H1 (cell line): ENCODE results near the gene DLG5. TPM values are rescaled to one million over a fixed set of nuclear protein-coding genes. Genes with fewer than 3 reads are reported as not detected.

Source experiments
- CTCF ChIA-PET: fragments of 300-600 bp; sonication (Branson Sonifier 250); formaldehyde crosslinking; loops from one replicate; lab custom pipeline; 2021; ENCODE audit not compliant: partially characterized antibody; lab: Charles Lee
- POLR2A ChIA-PET: fragments of 300-600 bp; sonication (Branson Sonifier 250); formaldehyde crosslinking; loops from one replicate; lab custom pipeline; 2021; ENCODE audit warnings: inconsistent platforms; ENCODE audit not compliant: partially characterized antibody; lab: Charles Lee
- DNase-seq, 2 experiments: peaks; one replicate each; pipeline versions ENCODE4 v3.0.0 to v3.0.0-alpha.2; 2010 to 2022; ENCODE audit warnings: low spot score in 2 of 2, low read depth in 1 of 2, mixed read lengths in 1 of 2
- FAIRE-seq: peaks from 2 replicates; lab custom pipeline; 2011; peaks lifted over from hg19 to GRCh38; lab: Jason Lieb, UNC
- H2AFZ ChIP-seq: 2 replicates; pipeline ENCODE4 v1.8.1; 2012; ENCODE audit warnings: low read length, inconsistent platforms
- H2AK5ac ChIP-seq: 2 replicates; pipeline ENCODE4 v1.6.1; 2013; ENCODE audit warnings: low read depth, low read length
- H2BK120ac ChIP-seq: replicated peaks from 2 replicates; pipeline ENCODE3; 2013; ENCODE audit warnings: low read depth, low read length, inconsistent platforms
- H2BK12ac ChIP-seq: 2 replicates; pipeline ENCODE4 v1.6.1; 2013; ENCODE audit warnings: low read depth, low read length
- H2BK15ac ChIP-seq: 2 replicates; pipeline ENCODE4 v1.6.1; 2013; ENCODE audit warnings: low read length
- H2BK20ac ChIP-seq: 2 replicates; pipeline ENCODE4 v1.6.1; 2013; ENCODE audit warnings: low read length
- H2BK5ac ChIP-seq: 2 replicates; pipeline ENCODE4 v1.6.1; 2013; ENCODE audit warnings: low read depth, low read length
- H3K14ac ChIP-seq: 2 replicates; pipeline ENCODE4 v1.6.1; 2013; ENCODE audit warnings: inconsistent platforms; ENCODE audit not compliant: insufficient read length
- H3K18ac ChIP-seq: 2 replicates; pipeline ENCODE4 v1.6.1; 2013; ENCODE audit warnings: low read length; ENCODE audit errors: extremely low read depth
- H3K23ac ChIP-seq: 2 replicates; pipeline ENCODE4 v1.6.1; 2013; ENCODE audit warnings: inconsistent platforms; ENCODE audit not compliant: insufficient read length
- H3K23me2 ChIP-seq: 2 replicates; pipeline ENCODE4 v1.6.1; 2013; ENCODE audit warnings: low read depth, low read length
- H3K27ac ChIP-seq: 2 replicates; pipeline ENCODE4 v1.6.1; 2011; ENCODE audit warnings: low read depth, low read length, inconsistent platforms
- H3K27me3 ChIP-seq, 4 experiments: replicated peaks in 1 of 4; 1 replicate in 1 of 4; 2 replicates in 3 of 4; pipeline versions ENCODE4 v1.6.1 to v1.8.1; 2011 to 2013; ENCODE audit warnings: low read length in 3 of 4, mild to moderate bottlenecking in 3 of 4, inconsistent platforms in 2 of 4, mixed read lengths in 2 of 4, moderate library complexity in 1 of 4; ENCODE audit not compliant: control insufficient read depth in 3 of 4, insufficient read depth in 3 of 4; ENCODE audit errors: extremely low read depth in 1 of 4
- H3K36me3 ChIP-seq, 4 experiments: 2 replicates each; pipeline versions ENCODE4 v1.6.1 to v1.8.1; 2011 to 2013; ENCODE audit warnings: mild to moderate bottlenecking in 4 of 4, low read length in 3 of 4, moderate library complexity in 2 of 4, control low read depth in 1 of 4, inconsistent platforms in 1 of 4; ENCODE audit not compliant: insufficient read depth in 4 of 4, control insufficient read depth in 2 of 4
- H3K4ac ChIP-seq: replicated peaks from 2 replicates; pipeline ENCODE3; 2013; ENCODE audit warnings: low read length, low read depth, mixed read lengths, inconsistent platforms; ENCODE audit not compliant: insufficient read length
- H3K4me1 ChIP-seq, 4 experiments: replicated peaks in 1 of 4; 1 replicate in 1 of 4; 2 replicates in 3 of 4; pipeline versions ENCODE4 v1.6.1 to v1.8.1; 2011 to 2013; ENCODE audit warnings: low read length in 3 of 4, inconsistent platforms in 2 of 4, mixed read lengths in 1 of 4; ENCODE audit not compliant: insufficient read depth in 4 of 4, control insufficient read depth in 3 of 4
- H3K4me2 ChIP-seq, 2 experiments: 2 replicates each; pipeline versions ENCODE4 v1.6.1 to v1.8.1; 2011 to 2013; ENCODE audit warnings: low read depth in 2 of 2, low read length in 2 of 2, control low read depth in 1 of 2, inconsistent platforms in 1 of 2, mild to moderate bottlenecking in 1 of 2; ENCODE audit not compliant: insufficient read depth in 1 of 2
- H3K4me3 ChIP-seq, 4 experiments: fragments of 200-600, 300-600 bp in 1 of 4; sonication (generic), shearing (Covaris generic), sonication (Bioruptor Twin) in 1 of 4; 2 replicates each; pipeline versions ENCODE4 v1.5.1 to v1.8.1; 2011 to 2016; ENCODE audit warnings: low read length in 4 of 4, low read depth in 3 of 4, control low read depth in 2 of 4, inconsistent platforms in 2 of 4, mild to moderate bottlenecking in 2 of 4, mixed read lengths in 1 of 4, moderate library complexity in 1 of 4; ENCODE audit not compliant: insufficient read depth in 2 of 4; ENCODE audit errors: extremely low read depth in 1 of 4
- H3K56ac ChIP-seq: replicated peaks from 2 replicates; pipeline ENCODE3; 2013; ENCODE audit warnings: low read depth, mild to moderate bottlenecking, mixed read lengths, low read length, inconsistent platforms; ENCODE audit not compliant: insufficient read length
- H3K79me1 ChIP-seq: 2 replicates; pipeline ENCODE4 v1.6.1; 2013; ENCODE audit warnings: low read depth, low read length, control low read depth
- H3K79me2 ChIP-seq, 2 experiments: 2 replicates each; pipeline versions ENCODE4 v1.6.1 to v1.8.1; 2012 to 2013; ENCODE audit warnings: low read length in 2 of 2, mild to moderate bottlenecking in 2 of 2, inconsistent platforms in 1 of 2; ENCODE audit not compliant: insufficient read depth in 2 of 2, control insufficient read depth in 1 of 2
- H3K9ac ChIP-seq, 4 experiments: replicated peaks in 1 of 4; 1 replicate in 1 of 4; 2 replicates in 3 of 4; pipeline versions ENCODE4 v1.6.1 to v1.8.1; 2011 to 2013; ENCODE audit warnings: low read depth in 3 of 4, low read length in 3 of 4, control low read depth in 2 of 4, mild to moderate bottlenecking in 2 of 4, moderate library complexity in 2 of 4, inconsistent platforms in 1 of 4; ENCODE audit errors: extremely low read depth in 1 of 4
- H3K9me3 ChIP-seq, 2 experiments: 2 replicates each; pipeline versions ENCODE4 v1.6.1 to v1.8.1; 2012 to 2013; ENCODE audit warnings: mild to moderate bottlenecking in 2 of 2, moderate library complexity in 2 of 2, control low read depth in 1 of 2, inconsistent platforms in 1 of 2, low read depth in 1 of 2, low read length in 1 of 2, mixed read lengths in 1 of 2; ENCODE audit not compliant: insufficient read depth in 2 of 2
- H4K20me1 ChIP-seq, 2 experiments: replicated peaks in 1 of 2; 2 replicates each; pipeline versions ENCODE3 to v1.8.1; 2011 to 2013; ENCODE audit warnings: inconsistent platforms in 2 of 2, low read length in 2 of 2, mild to moderate bottlenecking in 1 of 2; ENCODE audit not compliant: insufficient read depth in 2 of 2, control insufficient read depth in 1 of 2
- H4K5ac ChIP-seq: 2 replicates; pipeline ENCODE4 v1.6.1; 2013; ENCODE audit warnings: low read length, low read depth, mixed read lengths, inconsistent platforms; ENCODE audit not compliant: insufficient read length
- H4K8ac ChIP-seq: 2 replicates; pipeline ENCODE4 v1.8.0; 2013; ENCODE audit warnings: mild to moderate bottlenecking, moderate library complexity, low read length, inconsistent platforms; ENCODE audit not compliant: insufficient read depth; ENCODE audit errors: extremely low read depth
- H4K91ac ChIP-seq: replicated peaks from 2 replicates; pipeline ENCODE3; 2013; ENCODE audit warnings: low read length, mixed read lengths, inconsistent platforms; ENCODE audit not compliant: insufficient read length
- CEBPB ChIP-seq: IDR thresholded peaks from 2 replicates; pipeline ENCODE4 v1.6.1; 2012; ENCODE audit warnings: low read depth, low read length
- FOSL1 ChIP-seq: IDR thresholded peaks from 2 replicates; pipeline ENCODE4 v1.6.1; 2011; ENCODE audit warnings: mild to moderate bottlenecking, low read depth, low read length, moderate library complexity; ENCODE audit not compliant: insufficient read depth
- NRF1 ChIP-seq: IDR thresholded peaks from 2 replicates; pipeline ENCODE4 v1.6.1; 2011; ENCODE audit warnings: mild to moderate bottlenecking, low read depth, low read length, improper control_type of control experiment
- TAF1 ChIP-seq: IDR thresholded peaks from 2 replicates; pipeline ENCODE4 v1.6.1; 2011; ENCODE audit warnings: mild to moderate bottlenecking, low read depth, low read length
- USF2 ChIP-seq: IDR thresholded peaks from 2 replicates; pipeline ENCODE4 v1.6.1; 2011; ENCODE audit warnings: low read length, improper control_type of control experiment
- WGBS, 2 experiments: shearing (Covaris generic) in 1 of 2; methylation state at CpG; one replicate each; pipeline versions ENCODE4 v1.1.6 to v1.1.7; 2013 to 2015; ENCODE audit warnings: low lambda C conversion rate in 2 of 2, mixed read lengths in 2 of 2, inconsistent platforms in 1 of 2, low coverage in 1 of 2, missing lambda C conversion rate in 1 of 2; ENCODE audit not compliant: insufficient replicate concordance in 2 of 2, insufficient coverage in 1 of 2, insufficient read length in 1 of 2; ENCODE audit errors: extremely low coverage in 1 of 2, missing lambda C conversion rate in 1 of 2; 5-methylcytosine and 5-hydroxymethylcytosine counted together
- polyA plus RNA-seq, 7 experiments: library from polyadenylated mRNA; depleted of rRNA in 3 of 7; stranded (reverse) in 5 of 7; unstranded in 2 of 7; fragments of >200 nt in 5 of 7; fragments of 200-250 nt in 2 of 7; gene quantifications; 1 replicate in 5 of 7; 2 replicates in 1 of 7; 4 replicates in 1 of 7; pipeline versions ENCODE4 v1.2.1 to v1.2.3, GENCODE V29; 2011 to 2013; ENCODE audit warnings: missing spikeins in 2 of 7, mixed read lengths in 2 of 7
- total RNA-seq: library from RNA; stranded (reverse); fragmentation: NEBNext Ultra II Directional; extraction: Animal tissue kit (Norgen Biotek cat#: 25700); gene quantifications from 2 replicates; pipeline ENCODE4 v1.2.1, GENCODE V29; 2021

Gene DLG5
- total and polyA plus RNA-seq, 2 of the 8 experiments (the other 6 are each of a cell fraction or from before 2014, with no cell fraction given), result 15.6 to 71.4 TPM

GRCh38 chr10:77787440-77787839 lies 139.1 kb downstream of the DLG5 start:
- Histone ChIP-seq H4K5ac (no peak overlapping the region), H4K20me1 (no peaks in the 10 kb centered on the region), H3K4me1 (no peaks in the 10 kb centered on the region), H3K56ac (no peak overlapping the region), H3K79me1 (no peaks in the 10 kb centered on the region), H3K4ac (no peak overlapping the region), H3K9ac (no peak overlapping the region), H3K27ac (no peak overlapping the region), H3K9me3 (no peaks in the 10 kb centered on the region), H4K8ac (no peak overlapping the region; the same call in 1 of the 2 replicates), H2BK15ac (no peak overlapping the region), H2BK20ac (no peak overlapping the region), H2AFZ (no peak overlapping the region), H2BK120ac (no peak overlapping the region), H2BK5ac (no peak overlapping the region), H2BK12ac (no peak overlapping the region), H3K14ac (no peak overlapping the region), H3K4me2 (no peak overlapping the region), H3K79me2 (no peaks in the 10 kb centered on the region), H4K91ac (no peak overlapping the region), H2AK5ac (no peak overlapping the region), H3K23ac (no peak overlapping the region), H3K18ac (no peak overlapping the region), H3K4me3 (no peak overlapping the region), H3K36me3 (peaks cover 0 to 25% (median 14%) of the 10 kb centered on the region in 4 experiments; a peak in 6 of 8 replicates), H3K23me2 (no peaks in the 10 kb centered on the region), H3K27me3 (no peaks in the 10 kb centered on the region)
- TF ChIP-seq FOSL1, result no peak
- no peak for TF ChIP-seq NRF1
- no peak for TF ChIP-seq TAF1
- no peak for TF ChIP-seq CEBPB
- TF ChIP-seq USF2, result no peak
- DNase-seq (no peak), FAIRE-seq (no peak)
- 96% methylated on average over 12 of the region's 12 CpGs; no CpG with 5 or more reads in 1 of the 2 experiments for WGBS, 2 experiments
- CTCF ChIA-PET, result interaction anchor here (1.0 to 1.2 kb wide), 2 partner anchors 51 to 76 kb away, joined by 3 read pairs; no protein-coding TSS in a partner anchor
- POLR2A ChIA-PET, result no interaction called here
